Nephron (organoid): ENCODE data around the gene ASGR1.

ENCODE experiments used
- H3K27ac Mint-ChIP-seq, 3 experiments: 2 replicates each; pipeline ENCODE4 v1.8.0; 2020; ENCODE audit warnings: mixed read lengths in 3 of 3, mild to moderate bottlenecking in 2 of 3, moderate library complexity in 1 of 3
- H3K27me3 Mint-ChIP-seq: 2 replicates; pipeline ENCODE4 v1.8.0; 2021; ENCODE audit warnings: low read depth, mild to moderate bottlenecking, moderate library complexity, mixed read lengths
- H3K36me3 Mint-ChIP-seq: 2 replicates; pipeline ENCODE4 v1.8.0; 2020; ENCODE audit warnings: low read depth, mixed read lengths
- H3K4me1 Mint-ChIP-seq: 2 replicates; pipeline ENCODE4 v1.8.0; 2020; ENCODE audit warnings: mixed read lengths
- H3K4me3 Mint-ChIP-seq, 3 experiments: 2 replicates each; pipeline ENCODE4 v1.8.0; 2020; ENCODE audit warnings: mild to moderate bottlenecking in 3 of 3, mixed read lengths in 3 of 3, moderate library complexity in 2 of 3
- H3K9me3 Mint-ChIP-seq: 2 replicates; pipeline ENCODE4 v1.8.0; 2020; ENCODE audit warnings: mixed read lengths
- TF ChIP-seq, protein P1 (sequence below), 3 experiments: fragments of 200-600 bp; sonication (generic); IDR thresholded peaks; one replicate each; pipeline ENCODE4 v1.5.0; 2021; ENCODE audit warnings: antibody characterized with exemption in 3 of 3; ENCODE audit not compliant: unreplicated experiment in 3 of 3

ASGR1 gene

GRCh38 chr17:7138800-7139381, 40.3 kb downstream of the ASGR1 start:
- Mint-ChIP-seq H3K27ac (no peak overlapping the region), H3K9me3 (no peaks in the 10 kb centered on the region), H3K36me3 (no peaks in the 10 kb centered on the region), H3K27me3 (peaks cover 35% of the 10 kb centered on the region), H3K4me1 (peaks cover 8% of the 10 kb centered on the region), H3K4me3 (no peak overlapping the region)
- TF ChIP-seq, protein P1, sequence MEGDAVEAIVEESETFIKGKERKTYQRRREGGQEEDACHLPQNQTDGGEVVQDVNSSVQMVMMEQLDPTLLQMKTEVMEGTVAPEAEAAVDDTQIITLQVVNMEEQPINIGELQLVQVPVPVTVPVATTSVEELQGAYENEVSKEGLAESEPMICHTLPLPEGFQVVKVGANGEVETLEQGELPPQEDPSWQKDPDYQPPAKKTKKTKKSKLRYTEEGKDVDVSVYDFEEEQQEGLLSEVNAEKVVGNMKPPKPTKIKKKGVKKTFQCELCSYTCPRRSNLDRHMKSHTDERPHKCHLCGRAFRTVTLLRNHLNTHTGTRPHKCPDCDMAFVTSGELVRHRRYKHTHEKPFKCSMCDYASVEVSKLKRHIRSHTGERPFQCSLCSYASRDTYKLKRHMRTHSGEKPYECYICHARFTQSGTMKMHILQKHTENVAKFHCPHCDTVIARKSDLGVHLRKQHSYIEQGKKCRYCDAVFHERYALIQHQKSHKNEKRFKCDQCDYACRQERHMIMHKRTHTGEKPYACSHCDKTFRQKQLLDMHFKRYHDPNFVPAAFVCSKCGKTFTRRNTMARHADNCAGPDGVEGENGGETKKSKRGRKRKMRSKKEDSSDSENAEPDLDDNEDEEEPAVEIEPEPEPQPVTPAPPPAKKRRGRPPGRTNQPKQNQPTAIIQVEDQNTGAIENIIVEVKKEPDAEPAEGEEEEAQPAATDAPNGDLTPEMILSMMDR (IDR thresholded peaks at IDR 0.05; ENCODE audit: unreplicated experiment in 3 of 3), result no peak

DNA sequence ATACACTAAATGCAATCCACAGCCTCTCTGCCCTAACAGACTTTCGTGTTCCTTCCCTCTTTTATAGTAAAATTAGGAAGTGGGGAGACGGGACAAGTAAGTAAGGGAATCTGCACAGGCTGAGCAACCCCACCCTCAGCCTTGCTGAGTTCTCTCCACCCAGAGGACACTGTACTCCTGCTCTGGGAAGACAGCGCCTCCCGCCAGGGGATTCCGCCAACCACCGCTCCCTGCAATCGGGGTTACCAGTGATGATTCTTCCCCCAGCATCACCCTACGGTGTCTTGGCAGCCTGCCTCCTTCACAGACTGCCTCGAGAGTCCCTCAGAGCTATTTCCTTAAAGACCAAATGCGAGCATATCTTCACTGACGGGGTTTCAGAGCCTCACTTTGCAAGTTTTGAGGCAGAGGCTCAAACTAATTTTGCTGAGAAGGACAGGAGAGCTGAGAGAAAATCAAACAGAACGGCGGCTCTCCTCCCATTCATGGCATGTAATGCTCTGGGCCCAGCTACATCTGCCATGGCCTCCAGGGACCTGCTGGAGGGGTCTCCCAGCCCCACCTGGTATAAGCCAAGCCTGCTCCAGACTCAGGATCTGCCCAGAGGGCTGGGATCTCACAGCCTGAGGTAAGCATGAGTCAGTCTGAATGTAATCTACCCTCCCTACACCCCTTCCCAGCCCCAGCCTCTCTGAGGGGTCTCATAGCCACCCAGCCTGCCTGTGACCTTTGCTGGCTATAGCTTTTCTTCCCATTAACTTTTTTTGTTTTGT, 41.8 kb downstream of the ASGR1 start:
- TF ChIP-seq, protein P1 (IDR thresholded peaks at IDR 0.05; ENCODE audit: unreplicated experiment in 3 of 3), result no peak
- no peak overlapping the region for H3K27ac Mint-ChIP-seq
- no peaks in the 10 kb centered on the region for H3K9me3 Mint-ChIP-seq
- H3K4me1 Mint-ChIP-seq, result peaks cover 15% of the 10 kb centered on the region
- peak overlapping the region in 1 of 3 experiments; percentile 30 for H3K4me3 Mint-ChIP-seq
- no peaks in the 10 kb centered on the region for H3K36me3 Mint-ChIP-seq
- peaks cover 43% of the 10 kb centered on the region for H3K27me3 Mint-ChIP-seq

DNA sequence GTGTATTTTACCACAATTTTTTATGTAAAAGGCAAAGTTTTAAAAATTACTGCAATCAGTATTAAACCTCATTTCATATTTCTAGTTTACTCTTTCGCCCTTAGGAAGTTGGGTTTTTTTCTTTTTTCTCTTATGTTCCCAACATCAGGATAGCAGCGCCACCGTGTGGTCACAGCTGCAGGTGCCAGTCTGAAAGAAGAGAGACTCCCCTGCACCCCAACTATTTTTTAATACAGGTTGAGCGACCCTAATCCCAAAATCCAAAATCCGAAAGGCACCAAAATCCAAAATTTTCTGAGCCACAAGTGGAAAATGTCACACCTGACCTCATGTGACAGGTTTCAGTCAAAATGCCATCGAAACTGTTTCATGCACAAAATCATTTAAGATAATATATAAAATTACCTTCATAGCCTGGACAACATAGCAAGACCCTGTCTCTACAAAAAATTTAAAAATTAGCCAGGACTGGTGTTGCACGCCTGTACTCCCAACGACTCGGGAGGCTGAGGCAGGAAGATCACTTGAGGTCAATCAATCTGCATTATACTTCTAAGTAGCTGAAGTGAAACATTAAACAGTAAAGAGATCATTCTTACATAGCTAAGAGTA, 42.8 kb downstream of the ASGR1 start:
- no peaks in the 10 kb centered on the region for H3K9me3 Mint-ChIP-seq
- H3K4me3 Mint-ChIP-seq, result no peak overlapping the region
- peaks cover 16% of the 10 kb centered on the region for H3K4me1 Mint-ChIP-seq
- H3K36me3 Mint-ChIP-seq, result no peaks in the 10 kb centered on the region
- peaks cover 41% of the 10 kb centered on the region for H3K27me3 Mint-ChIP-seq
- H3K27ac Mint-ChIP-seq, result peak overlapping the region in 1 of 3 experiments; percentile 63
- TF ChIP-seq, protein P1 (IDR thresholded peaks at IDR 0.05; ENCODE audit: unreplicated experiment in 3 of 3), result peak; percentile 92 to 96 (median 94)

DNA sequence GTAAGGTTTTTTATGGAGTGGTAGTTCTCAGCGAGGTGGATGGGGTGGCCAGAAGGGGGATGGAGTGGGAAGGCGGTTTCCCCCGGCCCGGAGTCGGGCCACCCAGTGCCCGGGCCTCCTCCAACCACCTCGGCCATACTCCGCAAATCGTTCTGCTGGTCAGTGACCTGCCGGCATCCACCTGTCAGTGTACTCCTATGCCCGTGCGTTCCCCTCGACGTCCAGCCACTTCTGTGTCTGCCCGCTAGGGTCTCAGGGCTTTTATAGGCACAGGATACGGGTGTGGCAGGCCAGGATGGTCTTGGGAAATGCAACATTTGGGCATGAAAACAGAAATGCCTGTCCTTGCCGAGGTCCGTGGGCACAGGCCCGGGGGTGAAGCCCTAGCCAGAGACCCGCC, 45.3 kb downstream of the ASGR1 start:
- Mint-ChIP-seq H3K9me3 (no peaks in the 10 kb centered on the region), H3K27ac (no peak overlapping the region), H3K4me1 (peaks cover 21% of the 10 kb centered on the region), H3K27me3 (peaks cover 34% of the 10 kb centered on the region), H3K36me3 (no peaks in the 10 kb centered on the region), H3K4me3 (no peak overlapping the region)
- TF ChIP-seq, protein P1 (IDR thresholded peaks at IDR 0.05; ENCODE audit: unreplicated experiment in 3 of 3), result no peak

- H3K9me3 Mint-ChIP-seq, result no peaks in the 10 kb centered on the region
- TF ChIP-seq, protein P1 (IDR thresholded peaks at IDR 0.05; ENCODE audit: unreplicated experiment in 3 of 3), result no peak
- H3K4me1 Mint-ChIP-seq, result peaks cover 21% of the 10 kb centered on the region
- H3K4me3 Mint-ChIP-seq, result no peak overlapping the region
- H3K36me3 Mint-ChIP-seq, result no peaks in the 10 kb centered on the region
- no peak overlapping the region for H3K27ac Mint-ChIP-seq
- H3K27me3 Mint-ChIP-seq, result peaks cover 34% of the 10 kb centered on the region
Measured at GRCh38 chr17:7133424-7133823, 45.7 kb downstream of the ASGR1 start.
